Right atrium auricular region (tissue), 2 donors: Measurements from ENCODE around the gene SAP130. TPM values are rescaled to one million over a fixed set of nuclear protein-coding genes. Genes with fewer than 3 reads are reported as not detected.

Experiments used
- DNase-seq: peaks from one replicate; pipeline ENCODE4 v3.0.0-alpha.2; 2019; ENCODE audit warnings: low spot score
- H3K27ac ChIP-seq, 2 donors: fragments of 200-600 bp; sonication (generic); 1 replicate in 1 of 2; 2 replicates in 1 of 2; pipeline ENCODE4 v1.5.1; 2016 to 2019
- H3K27me3 ChIP-seq, 2 donors: fragments of 200-600 bp; sonication (generic); one replicate each; pipeline versions ENCODE4 v1.5.1 to v1.6.0; 2017 to 2019
- H3K36me3 ChIP-seq: fragments of 200-600 bp; sonication (generic); one replicate; pipeline ENCODE4 v1.5.1; 2016
- H3K4me1 ChIP-seq, 2 donors: fragments of 200-600 bp; sonication (generic); one replicate each; pipeline versions ENCODE4 v1.5.1 to v1.6.0; 2017 to 2019
- H3K4me3 ChIP-seq, 2 donors: fragments of 200-600 bp; sonication (generic); 1 replicate in 1 of 2; 2 replicates in 1 of 2; pipeline ENCODE4 v1.5.1; 2017 to 2019; ENCODE audit warnings: mild to moderate bottlenecking in 1 of 2, moderate library complexity in 1 of 2
- H3K9me3 ChIP-seq, 2 donors: fragments of 200-600 bp; sonication (generic); one replicate each; pipeline ENCODE4 v1.5.1; 2019
- total RNA-seq, 2 donors: library from RNA; depleted of rRNA; stranded (reverse); fragments of >200 nt; gene quantifications; one replicate each; pipeline ENCODE4 v1.1.0, GENCODE V29; 2016
- TF ChIP-seq, protein P1 (sequence below), 2 donors: fragments of 200-600 bp; sonication (generic); IDR thresholded peaks; one replicate each; pipeline ENCODE4 v1.5.1; 2019; ENCODE audit warnings: antibody characterized with exemption in 2 of 2

Gene SAP130
- total RNA-seq, 2 donors from 2014 or later: 7.4 to 8.9 TPM

DNA sequence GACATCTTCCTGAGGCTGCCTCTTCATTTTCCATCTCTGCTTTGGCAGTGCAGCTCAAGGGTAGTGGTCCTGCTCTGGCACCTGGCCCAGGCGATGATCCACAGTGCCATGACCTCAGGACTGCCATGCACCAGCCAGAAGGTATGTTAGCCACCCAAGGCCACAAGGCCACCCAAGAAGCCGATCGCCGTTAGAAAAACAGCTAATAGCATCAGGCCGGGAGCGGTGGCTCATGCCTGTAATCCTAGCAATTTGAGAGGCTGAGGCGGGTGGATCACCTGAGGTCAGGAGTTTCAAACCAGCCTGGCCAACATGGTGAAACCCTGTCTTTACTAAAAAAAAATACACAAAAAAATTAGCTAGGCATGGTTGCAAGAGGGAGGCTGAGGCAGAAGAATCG lies 34.7 kb upstream of the SAP130 start:
- Histone ChIP-seq H3K4me1 (no peaks in the 10 kb centered on the region), H3K4me3 (no peak overlapping the region), H3K27ac (no peak overlapping the region), H3K27me3 (no peaks in the 10 kb centered on the region), H3K9me3 (no peaks in the 10 kb centered on the region), H3K36me3 (no peaks in the 10 kb centered on the region)
- TF ChIP-seq, protein P1, sequence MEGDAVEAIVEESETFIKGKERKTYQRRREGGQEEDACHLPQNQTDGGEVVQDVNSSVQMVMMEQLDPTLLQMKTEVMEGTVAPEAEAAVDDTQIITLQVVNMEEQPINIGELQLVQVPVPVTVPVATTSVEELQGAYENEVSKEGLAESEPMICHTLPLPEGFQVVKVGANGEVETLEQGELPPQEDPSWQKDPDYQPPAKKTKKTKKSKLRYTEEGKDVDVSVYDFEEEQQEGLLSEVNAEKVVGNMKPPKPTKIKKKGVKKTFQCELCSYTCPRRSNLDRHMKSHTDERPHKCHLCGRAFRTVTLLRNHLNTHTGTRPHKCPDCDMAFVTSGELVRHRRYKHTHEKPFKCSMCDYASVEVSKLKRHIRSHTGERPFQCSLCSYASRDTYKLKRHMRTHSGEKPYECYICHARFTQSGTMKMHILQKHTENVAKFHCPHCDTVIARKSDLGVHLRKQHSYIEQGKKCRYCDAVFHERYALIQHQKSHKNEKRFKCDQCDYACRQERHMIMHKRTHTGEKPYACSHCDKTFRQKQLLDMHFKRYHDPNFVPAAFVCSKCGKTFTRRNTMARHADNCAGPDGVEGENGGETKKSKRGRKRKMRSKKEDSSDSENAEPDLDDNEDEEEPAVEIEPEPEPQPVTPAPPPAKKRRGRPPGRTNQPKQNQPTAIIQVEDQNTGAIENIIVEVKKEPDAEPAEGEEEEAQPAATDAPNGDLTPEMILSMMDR (IDR thresholded peaks at IDR 0.05): no peak
- no peak for DNase-seq

DNA sequence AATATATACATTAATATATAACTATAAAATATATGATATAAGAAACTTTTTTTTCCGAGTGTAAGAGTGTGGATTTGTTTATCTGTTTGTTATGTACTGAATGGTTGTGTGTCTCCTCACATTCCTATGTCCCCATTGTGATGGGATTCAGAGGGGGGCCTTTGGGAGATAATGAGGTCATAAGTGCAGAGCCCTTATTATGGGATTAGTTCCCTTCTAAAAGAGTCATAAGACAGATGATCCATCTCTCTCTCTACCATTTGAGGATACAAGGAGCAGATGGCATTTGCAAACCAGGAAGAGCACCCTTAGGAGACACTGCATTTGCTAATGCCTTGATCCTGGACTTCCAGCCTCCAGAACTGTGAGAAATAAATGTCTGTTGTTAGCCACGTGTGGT lies 30.3 kb upstream of the SAP130 start:
- no peak overlapping the region for H3K4me3 ChIP-seq
- no peaks in the 10 kb centered on the region for H3K36me3 ChIP-seq
- no peaks in the 10 kb centered on the region for H3K4me1 ChIP-seq
- no peak for DNase-seq
- no peak overlapping the region for H3K27ac ChIP-seq
- no peaks in the 10 kb centered on the region for H3K27me3 ChIP-seq
- H3K9me3 ChIP-seq: no peaks in the 10 kb centered on the region
- TF ChIP-seq, protein P1 (IDR thresholded peaks at IDR 0.05): no peak

DNA sequence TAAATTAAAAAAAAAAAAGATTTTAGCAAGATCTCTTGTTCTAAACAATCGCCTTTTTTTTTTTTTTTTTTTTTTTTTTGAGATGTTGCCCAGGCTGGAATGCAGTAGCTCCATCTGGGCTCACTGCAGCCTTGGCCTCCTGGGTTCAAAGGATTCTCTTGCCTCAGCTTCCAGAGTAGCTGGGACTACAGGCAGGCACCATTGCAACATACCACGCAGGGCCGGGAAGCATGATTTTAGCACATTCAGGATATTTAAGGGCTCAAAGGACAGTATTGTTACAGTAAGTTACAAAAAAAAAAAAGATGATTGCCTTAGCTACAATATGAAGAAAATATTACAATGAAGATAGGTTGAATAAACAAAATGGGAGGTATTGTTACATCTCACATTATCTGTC lies 29.5 kb upstream of the SAP130 start:
- H3K4me1 ChIP-seq: no peaks in the 10 kb centered on the region
- no peak for DNase-seq
- no peaks in the 10 kb centered on the region for H3K9me3 ChIP-seq
- no peak overlapping the region for H3K27ac ChIP-seq
- H3K27me3 ChIP-seq: no peaks in the 10 kb centered on the region
- H3K36me3 ChIP-seq: no peaks in the 10 kb centered on the region
- no peak overlapping the region for H3K4me3 ChIP-seq
- TF ChIP-seq, protein P1 (IDR thresholded peaks at IDR 0.05): no peak

DNA sequence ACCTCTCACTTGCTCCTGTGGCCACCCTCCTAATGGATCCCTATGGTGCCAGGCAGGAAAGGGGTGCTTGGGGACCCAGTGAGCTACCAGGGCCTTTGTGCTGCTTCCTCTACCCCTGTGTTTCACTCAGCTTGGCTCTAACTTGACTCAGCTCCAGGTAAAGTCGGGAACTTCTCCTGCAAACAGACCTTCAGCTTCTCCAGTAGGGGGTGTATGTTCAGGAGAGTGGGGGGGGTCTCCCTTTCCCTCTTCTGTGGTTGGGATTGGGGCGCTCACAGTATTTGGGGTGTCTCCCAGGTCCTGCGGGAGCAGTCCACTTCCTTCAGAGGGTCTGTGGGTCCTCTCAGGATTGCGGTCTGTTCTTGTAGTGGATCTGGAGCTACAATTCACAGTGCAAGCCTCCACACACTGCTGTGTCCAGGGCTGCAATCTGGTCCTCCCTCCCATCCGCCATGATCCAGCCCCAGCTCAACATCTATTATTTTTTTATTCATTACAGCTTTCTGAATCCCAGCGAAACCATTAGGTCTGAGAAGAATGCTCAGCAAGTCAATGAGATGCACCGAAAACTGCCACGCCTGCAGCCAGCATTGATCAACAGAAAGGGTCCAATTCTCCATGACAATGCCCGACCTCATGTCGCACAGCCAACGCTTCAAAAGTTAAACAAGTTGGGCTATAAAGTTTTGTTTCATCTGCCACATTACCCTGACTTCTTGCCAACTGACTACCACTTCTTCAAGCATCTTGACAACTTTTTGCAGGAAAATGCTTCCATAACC lies 26.4 kb upstream of the SAP130 start:
- Histone ChIP-seq H3K36me3 (no peaks in the 10 kb centered on the region), H3K4me3 (no peak overlapping the region), H3K9me3 (peaks cover 0 to 6% of the 10 kb centered on the region in 2 donors), H3K27me3 (no peaks in the 10 kb centered on the region), H3K4me1 (no peaks in the 10 kb centered on the region), H3K27ac (no peak overlapping the region)
- TF ChIP-seq, protein P1 (IDR thresholded peaks at IDR 0.05): no peak
- DNase-seq: no peak

DNA sequence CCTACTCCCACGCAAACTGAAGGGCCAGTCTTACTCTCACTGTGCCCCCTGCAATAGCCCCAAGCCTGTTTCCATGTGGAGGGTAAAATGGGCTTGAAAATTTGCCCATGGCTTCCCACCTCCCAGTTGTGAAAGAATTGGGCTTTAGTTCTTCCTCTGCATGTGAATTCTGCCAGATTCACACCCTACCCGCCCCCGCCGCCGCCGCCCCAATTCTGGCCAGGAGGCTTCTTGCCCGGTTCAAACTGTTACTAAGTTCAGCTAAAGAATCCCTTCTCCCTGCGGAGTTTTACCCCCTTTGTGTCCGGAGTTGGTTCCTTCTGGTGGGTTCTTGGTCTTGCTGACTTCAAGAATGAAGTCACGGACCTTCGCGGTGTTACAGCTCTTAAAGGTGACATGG lies 25.5 kb upstream of the SAP130 start:
- DNase-seq: no peak
- Histone ChIP-seq H3K4me3 (no peak overlapping the region), H3K9me3 (peaks cover 0 to 9% of the 10 kb centered on the region in 2 donors), H3K36me3 (no peaks in the 10 kb centered on the region), H3K27ac (no peak overlapping the region), H3K27me3 (no peaks in the 10 kb centered on the region), H3K4me1 (no peaks in the 10 kb centered on the region)
- TF ChIP-seq, protein P1 (IDR thresholded peaks at IDR 0.05): no peak

DNA sequence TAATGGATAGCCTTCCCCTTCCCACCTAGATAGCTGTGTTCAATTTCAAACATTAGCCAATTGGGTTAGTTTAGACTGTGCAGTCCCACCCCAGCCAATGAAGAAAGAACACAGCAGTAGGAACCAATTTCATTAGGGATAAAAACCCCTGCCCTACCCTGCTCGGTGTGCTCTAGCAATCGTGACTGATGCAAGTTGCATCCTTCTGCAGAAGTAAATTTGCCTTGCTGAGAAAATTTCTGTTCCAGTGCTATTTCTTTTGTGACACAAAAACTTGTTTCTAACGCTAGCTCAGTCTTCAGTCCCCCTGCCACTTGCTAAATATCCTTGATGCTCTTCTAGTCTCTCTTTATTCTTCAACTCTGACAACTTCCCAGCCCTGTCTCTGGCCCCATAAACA lies 15.2 kb upstream of the SAP130 start:
- TF ChIP-seq, protein P1 (IDR thresholded peaks at IDR 0.05): no peak
- DNase-seq: no peak
- Histone ChIP-seq H3K9me3 (peaks cover 0 to 24% of the 10 kb centered on the region in 2 donors), H3K4me3 (no peak overlapping the region), H3K36me3 (no peaks in the 10 kb centered on the region), H3K27ac (no peak overlapping the region), H3K4me1 (no peaks in the 10 kb centered on the region), H3K27me3 (no peaks in the 10 kb centered on the region)
